SK-N-SH (cell line): ENCODE results near the gene CNP. TPM values are rescaled to one million over a fixed set of nuclear protein-coding genes. Genes with fewer than 3 reads are reported as not detected.

ENCODE experiments used
- CTCF ChIA-PET: fragments of 300-600, 350-600 bp; formaldehyde crosslinking; extraction: SDS; loops from one replicate; lab custom pipeline; 2021; lab: Yijun Ruan, JAX
- POLR2A ChIA-PET: fragments of 350-600 bp; sonication (Branson Sonifier 250); formaldehyde crosslinking; extraction: SDS; loops from one replicate; lab custom pipeline; 2020; ENCODE audit warnings: antibody characterized with exemption, inconsistent platforms; lab: Yijun Ruan, JAX
- DNase-seq: peaks from one replicate; pipeline ENCODE4 v3.0.0; 2012
- H2AFZ ChIP-seq: fragments of 200-600 bp; sonication (generic); 2 replicates; pipeline ENCODE4 v1.8.1; 2016; ENCODE audit warnings: antibody characterized with exemption, mild to moderate bottlenecking, low read depth
- H3F3A ChIP-seq: fragments of 200-600 bp; sonication (generic); replicated peaks from 2 replicates; pipeline ENCODE3; 2016; ENCODE audit warnings: antibody characterized with exemption, mild to moderate bottlenecking; ENCODE audit not compliant: insufficient read depth
- H3K27ac ChIP-seq, 2 experiments: fragments of 200-500 bp in 1 of 2; fragments of 200-600 bp in 1 of 2; sonication (Bioruptor generic) in 1 of 2; sonication (generic), shearing (Covaris generic) in 1 of 2; 2 replicates each; pipeline versions ENCODE4 v1.5.1 to v1.6.1; 2014 to 2016; ENCODE audit warnings: low read depth in 2 of 2, inconsistent platforms in 1 of 2, low read length in 1 of 2, mild to moderate bottlenecking in 1 of 2, mixed read lengths in 1 of 2
- H3K27me3 ChIP-seq: fragments of 200-600 bp; sonication (generic), shearing (Covaris generic); 2 replicates; pipeline ENCODE4 v1.6.1; 2016; ENCODE audit warnings: mixed run types; ENCODE audit not compliant: insufficient read depth
- H3K36me3 ChIP-seq, 2 experiments: fragments of 200-500 bp in 1 of 2; fragments of 200-600 bp in 1 of 2; sonication (Bioruptor generic) in 1 of 2; sonication (generic) in 1 of 2; replicated peaks in 1 of 2; 2 replicates each; pipeline versions ENCODE3 to v1.5.1; 2014 to 2016; ENCODE audit warnings: low read length in 1 of 2, mild to moderate bottlenecking in 1 of 2; ENCODE audit not compliant: insufficient read depth in 2 of 2, control insufficient read depth in 1 of 2
- H3K4me1 ChIP-seq, 2 experiments: fragments of 200-500 bp in 1 of 2; fragments of 200-600 bp in 1 of 2; sonication (Bioruptor generic) in 1 of 2; sonication (generic), shearing (Covaris generic) in 1 of 2; 2 replicates each; pipeline versions ENCODE4 v1.5.1 to v1.6.1; 2014 to 2016; ENCODE audit warnings: low read depth in 1 of 2, low read length in 1 of 2, mixed run types in 1 of 2; ENCODE audit not compliant: insufficient read depth in 2 of 2, control insufficient read depth in 1 of 2
- H3K4me2 ChIP-seq: fragments of 200-600 bp; sonication (generic), shearing (Covaris generic); 2 replicates; pipeline ENCODE4 v1.6.1; 2017; ENCODE audit warnings: mixed run types
- H3K4me3 ChIP-seq, 2 experiments: fragments of 200-500 bp in 1 of 2; fragments of 200-600 bp in 1 of 2; sonication (Bioruptor generic) in 1 of 2; sonication (generic), shearing (Covaris generic) in 1 of 2; 2 replicates each; pipeline versions ENCODE4 v1.5.1 to v1.8.1; 2014 to 2016; ENCODE audit warnings: low read depth in 2 of 2, inconsistent platforms in 1 of 2, low read length in 1 of 2, mild to moderate bottlenecking in 1 of 2, mixed read lengths in 1 of 2, moderate library complexity in 1 of 2
- H3K79me2 ChIP-seq: fragments of 200-600 bp; sonication (generic); 2 replicates; pipeline ENCODE4 v1.8.1; 2017; ENCODE audit warnings: mild to moderate bottlenecking; ENCODE audit not compliant: insufficient read depth
- H3K9ac ChIP-seq: fragments of 200-600 bp; sonication (generic); 2 replicates; pipeline ENCODE4 v1.6.1; 2017; ENCODE audit warnings: mixed run types
- H3K9me2 ChIP-seq: fragments of 200-600 bp; sonication (generic); 2 replicates; pipeline ENCODE4 v1.6.1; 2017; ENCODE audit warnings: mixed run types
- H3K9me3 ChIP-seq: fragments of 200-600 bp; sonication (generic); 2 replicates; pipeline ENCODE4 v1.6.1; 2017; ENCODE audit warnings: mixed run types, mild to moderate bottlenecking, moderate library complexity
- H4K20me1 ChIP-seq: fragments of 200-600 bp; sonication (generic); 2 replicates; pipeline ENCODE4 v1.6.1; 2017; ENCODE audit warnings: mild to moderate bottlenecking, mixed run types; ENCODE audit not compliant: insufficient read depth
- ELF1 ChIP-seq: IDR thresholded peaks from 2 replicates; pipeline ENCODE4 v1.4.0; 2012
- EP300 ChIP-seq, 2 experiments: IDR thresholded peaks; 2 replicates each; pipeline versions ENCODE4 v1.4.0 to v1.6.1; 2012; ENCODE audit warnings: borderline replicate concordance in 1 of 2, low read depth in 1 of 2, low read length in 1 of 2
- FOSL2 ChIP-seq: IDR thresholded peaks from 2 replicates; pipeline ENCODE4 v1.4.0; 2012; ENCODE audit warnings: low read depth, mild to moderate bottlenecking, moderate library complexity, borderline replicate concordance
- GATA2 ChIP-seq: sonication (generic); formaldehyde crosslinking; IDR thresholded peaks from 2 replicates; pipeline ENCODE4 v1.5.0; 2020; ENCODE audit warnings: mild to moderate bottlenecking, missing genetic modification reagents
- JUND ChIP-seq: IDR thresholded peaks from 2 replicates; pipeline ENCODE4 v1.4.0; 2012
- MEF2A ChIP-seq: IDR thresholded peaks from 2 replicates; pipeline ENCODE4 v1.4.0; 2012; ENCODE audit warnings: low read depth, borderline replicate concordance
- MXI1 ChIP-seq: IDR thresholded peaks from 2 replicates; pipeline ENCODE4 v1.6.1; 2012; ENCODE audit warnings: mild to moderate bottlenecking, low read depth, low read length, improper control_type of control experiment
- POLR2AphosphoS5 ChIP-seq: IDR thresholded peaks from 2 replicates; pipeline ENCODE4 v1.6.1; 2012; ENCODE audit warnings: low read depth, low read length
- RCOR1 ChIP-seq: fragments of 150-350 bp; IDR thresholded peaks from 2 replicates; pipeline ENCODE4 v1.6.1; 2017; ENCODE audit warnings: antibody characterized with exemption, low read length
- RXRA ChIP-seq: IDR thresholded peaks from 2 replicates; pipeline ENCODE4 v1.4.0; 2012; ENCODE audit warnings: low read depth, mild to moderate bottlenecking, borderline replicate concordance
- SMC3 ChIP-seq: IDR thresholded peaks from 2 replicates; pipeline ENCODE4 v1.6.1; 2012; ENCODE audit warnings: low read depth, low read length, improper control_type of control experiment
- YY1 ChIP-seq: IDR thresholded peaks from 2 replicates; pipeline ENCODE4 v1.4.0; 2012; ENCODE audit warnings: low read depth, mild to moderate bottlenecking
- WGBS: methylation state at CpG from one replicate; pipeline ENCODE4 v1.1.6; 2017; ENCODE audit warnings: low lambda C conversion rate; 5-methylcytosine and 5-hydroxymethylcytosine counted together
- polyA plus RNA-seq, 3 experiments: library from polyadenylated mRNA; depleted of rRNA; stranded (reverse); fragments of >200 nt; gene quantifications; 2 replicates each; pipeline ENCODE4 v1.2.3, GENCODE V29; 2012
- TF ChIP-seq, protein P1 (sequence below): IDR thresholded peaks from 2 replicates; pipeline ENCODE4 v1.4.0; 2012; ENCODE audit warnings: low read depth, borderline replicate concordance
- TF ChIP-seq, protein P2 (sequence below): fragments of 200-600 bp; sonication (generic); IDR thresholded peaks from 2 replicates; pipeline ENCODE4 v1.6.1; 2017; ENCODE audit warnings: antibody characterized with exemption, mild to moderate bottlenecking, moderate library complexity
- TF ChIP-seq, protein P3 (sequence below): IDR thresholded peaks from 2 replicates; pipeline ENCODE4; 2012
- TF ChIP-seq, protein P4 (sequence below): IDR thresholded peaks from 2 replicates; pipeline ENCODE4 v1.4.0; 2012; ENCODE audit warnings: low read depth, borderline replicate concordance
- TF ChIP-seq, protein P5 (sequence below): IDR thresholded peaks from 2 replicates; pipeline ENCODE4 v1.4.0; 2012; ENCODE audit warnings: low read depth
- TF ChIP-seq, protein P6 (sequence below): IDR thresholded peaks from 2 replicates; pipeline ENCODE4 v1.6.1; 2012; ENCODE audit warnings: mild to moderate bottlenecking, low read depth, low read length, moderate library complexity
- TF ChIP-seq, protein P7 (sequence below): fragments of 150-350 bp; IDR thresholded peaks from 2 replicates; pipeline ENCODE4 v1.6.1; 2017; ENCODE audit warnings: antibody characterized with exemption, low read length, low read depth, borderline replicate concordance

CNP gene
- polyA plus RNA-seq, 1 of the 3 experiments (the other 2 are of a cell fraction): 54.8 TPM

DNA sequence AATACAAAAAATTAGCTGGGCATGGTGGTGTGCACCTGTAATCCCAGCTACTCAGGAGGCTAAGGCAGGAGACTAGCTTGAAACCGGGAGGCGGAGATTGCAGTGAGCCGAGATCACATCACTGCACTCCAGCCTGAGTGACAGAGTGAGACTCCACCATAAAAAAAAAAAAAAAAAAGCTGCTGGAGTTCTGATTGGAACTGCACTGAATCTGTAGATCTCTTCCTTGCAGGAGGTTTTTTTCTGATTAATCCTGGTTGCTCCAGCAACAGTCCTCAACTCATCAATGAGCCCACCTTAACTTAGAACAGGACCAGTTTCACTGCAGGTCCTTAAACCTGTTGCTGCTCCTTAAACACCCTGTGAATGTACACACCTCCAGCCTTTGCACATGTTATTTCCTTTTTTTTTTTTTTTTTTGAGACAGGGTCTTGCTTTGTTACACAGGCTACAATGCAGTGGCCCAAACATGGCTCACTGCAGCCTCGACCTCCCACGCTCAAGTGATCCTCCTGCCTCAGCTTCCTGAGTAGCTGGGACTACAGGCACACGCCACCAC is 37.8 kb upstream of the CNP start:
- POLR2A ChIA-PET: no interaction called here

More for the DNA sequence above, 37.8 kb upstream of the CNP start:
- no peak overlapping the region for H3K4me3 ChIP-seq
- no peak for TF ChIP-seq YY1
- TF ChIP-seq RCOR1: no peak
- TF ChIP-seq RXRA: no peak
- no peak for TF ChIP-seq JUND
- no peak for TF ChIP-seq POLR2AphosphoS5
- TF ChIP-seq, protein P1, sequence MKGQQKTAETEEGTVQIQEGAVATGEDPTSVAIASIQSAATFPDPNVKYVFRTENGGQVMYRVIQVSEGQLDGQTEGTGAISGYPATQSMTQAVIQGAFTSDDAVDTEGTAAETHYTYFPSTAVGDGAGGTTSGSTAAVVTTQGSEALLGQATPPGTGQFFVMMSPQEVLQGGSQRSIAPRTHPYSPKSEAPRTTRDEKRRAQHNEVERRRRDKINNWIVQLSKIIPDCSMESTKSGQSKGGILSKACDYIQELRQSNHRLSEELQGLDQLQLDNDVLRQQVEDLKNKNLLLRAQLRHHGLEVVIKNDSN: no peak
- no peak for TF ChIP-seq MXI1
- no peak for TF ChIP-seq GATA2
- TF ChIP-seq MEF2A: no peak
- TF ChIP-seq, protein P2, sequence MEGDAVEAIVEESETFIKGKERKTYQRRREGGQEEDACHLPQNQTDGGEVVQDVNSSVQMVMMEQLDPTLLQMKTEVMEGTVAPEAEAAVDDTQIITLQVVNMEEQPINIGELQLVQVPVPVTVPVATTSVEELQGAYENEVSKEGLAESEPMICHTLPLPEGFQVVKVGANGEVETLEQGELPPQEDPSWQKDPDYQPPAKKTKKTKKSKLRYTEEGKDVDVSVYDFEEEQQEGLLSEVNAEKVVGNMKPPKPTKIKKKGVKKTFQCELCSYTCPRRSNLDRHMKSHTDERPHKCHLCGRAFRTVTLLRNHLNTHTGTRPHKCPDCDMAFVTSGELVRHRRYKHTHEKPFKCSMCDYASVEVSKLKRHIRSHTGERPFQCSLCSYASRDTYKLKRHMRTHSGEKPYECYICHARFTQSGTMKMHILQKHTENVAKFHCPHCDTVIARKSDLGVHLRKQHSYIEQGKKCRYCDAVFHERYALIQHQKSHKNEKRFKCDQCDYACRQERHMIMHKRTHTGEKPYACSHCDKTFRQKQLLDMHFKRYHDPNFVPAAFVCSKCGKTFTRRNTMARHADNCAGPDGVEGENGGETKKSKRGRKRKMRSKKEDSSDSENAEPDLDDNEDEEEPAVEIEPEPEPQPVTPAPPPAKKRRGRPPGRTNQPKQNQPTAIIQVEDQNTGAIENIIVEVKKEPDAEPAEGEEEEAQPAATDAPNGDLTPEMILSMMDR: no peak
- TF ChIP-seq, protein P3, sequence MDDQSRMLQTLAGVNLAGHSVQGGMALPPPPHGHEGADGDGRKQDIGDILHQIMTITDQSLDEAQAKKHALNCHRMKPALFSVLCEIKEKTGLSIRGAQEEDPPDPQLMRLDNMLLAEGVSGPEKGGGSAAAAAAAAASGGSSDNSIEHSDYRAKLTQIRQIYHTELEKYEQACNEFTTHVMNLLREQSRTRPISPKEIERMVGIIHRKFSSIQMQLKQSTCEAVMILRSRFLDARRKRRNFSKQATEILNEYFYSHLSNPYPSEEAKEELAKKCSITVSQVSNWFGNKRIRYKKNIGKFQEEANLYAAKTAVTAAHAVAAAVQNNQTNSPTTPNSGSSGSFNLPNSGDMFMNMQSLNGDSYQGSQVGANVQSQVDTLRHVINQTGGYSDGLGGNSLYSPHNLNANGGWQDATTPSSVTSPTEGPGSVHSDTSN: no peak
- TF ChIP-seq, protein P4, sequence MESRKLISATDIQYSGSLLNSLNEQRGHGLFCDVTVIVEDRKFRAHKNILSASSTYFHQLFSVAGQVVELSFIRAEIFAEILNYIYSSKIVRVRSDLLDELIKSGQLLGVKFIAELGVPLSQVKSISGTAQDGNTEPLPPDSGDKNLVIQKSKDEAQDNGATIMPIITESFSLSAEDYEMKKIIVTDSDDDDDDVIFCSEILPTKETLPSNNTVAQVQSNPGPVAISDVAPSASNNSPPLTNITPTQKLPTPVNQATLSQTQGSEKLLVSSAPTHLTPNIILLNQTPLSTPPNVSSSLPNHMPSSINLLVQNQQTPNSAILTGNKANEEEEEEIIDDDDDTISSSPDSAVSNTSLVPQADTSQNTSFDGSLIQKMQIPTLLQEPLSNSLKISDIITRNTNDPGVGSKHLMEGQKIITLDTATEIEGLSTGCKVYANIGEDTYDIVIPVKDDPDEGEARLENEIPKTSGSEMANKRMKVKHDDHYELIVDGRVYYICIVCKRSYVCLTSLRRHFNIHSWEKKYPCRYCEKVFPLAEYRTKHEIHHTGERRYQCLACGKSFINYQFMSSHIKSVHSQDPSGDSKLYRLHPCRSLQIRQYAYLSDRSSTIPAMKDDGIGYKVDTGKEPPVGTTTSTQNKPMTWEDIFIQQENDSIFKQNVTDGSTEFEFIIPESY: no peak
- TF ChIP-seq, protein P5, sequence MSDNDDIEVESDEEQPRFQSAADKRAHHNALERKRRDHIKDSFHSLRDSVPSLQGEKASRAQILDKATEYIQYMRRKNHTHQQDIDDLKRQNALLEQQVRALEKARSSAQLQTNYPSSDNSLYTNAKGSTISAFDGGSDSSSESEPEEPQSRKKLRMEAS: no peak
- TF ChIP-seq, protein P6, sequence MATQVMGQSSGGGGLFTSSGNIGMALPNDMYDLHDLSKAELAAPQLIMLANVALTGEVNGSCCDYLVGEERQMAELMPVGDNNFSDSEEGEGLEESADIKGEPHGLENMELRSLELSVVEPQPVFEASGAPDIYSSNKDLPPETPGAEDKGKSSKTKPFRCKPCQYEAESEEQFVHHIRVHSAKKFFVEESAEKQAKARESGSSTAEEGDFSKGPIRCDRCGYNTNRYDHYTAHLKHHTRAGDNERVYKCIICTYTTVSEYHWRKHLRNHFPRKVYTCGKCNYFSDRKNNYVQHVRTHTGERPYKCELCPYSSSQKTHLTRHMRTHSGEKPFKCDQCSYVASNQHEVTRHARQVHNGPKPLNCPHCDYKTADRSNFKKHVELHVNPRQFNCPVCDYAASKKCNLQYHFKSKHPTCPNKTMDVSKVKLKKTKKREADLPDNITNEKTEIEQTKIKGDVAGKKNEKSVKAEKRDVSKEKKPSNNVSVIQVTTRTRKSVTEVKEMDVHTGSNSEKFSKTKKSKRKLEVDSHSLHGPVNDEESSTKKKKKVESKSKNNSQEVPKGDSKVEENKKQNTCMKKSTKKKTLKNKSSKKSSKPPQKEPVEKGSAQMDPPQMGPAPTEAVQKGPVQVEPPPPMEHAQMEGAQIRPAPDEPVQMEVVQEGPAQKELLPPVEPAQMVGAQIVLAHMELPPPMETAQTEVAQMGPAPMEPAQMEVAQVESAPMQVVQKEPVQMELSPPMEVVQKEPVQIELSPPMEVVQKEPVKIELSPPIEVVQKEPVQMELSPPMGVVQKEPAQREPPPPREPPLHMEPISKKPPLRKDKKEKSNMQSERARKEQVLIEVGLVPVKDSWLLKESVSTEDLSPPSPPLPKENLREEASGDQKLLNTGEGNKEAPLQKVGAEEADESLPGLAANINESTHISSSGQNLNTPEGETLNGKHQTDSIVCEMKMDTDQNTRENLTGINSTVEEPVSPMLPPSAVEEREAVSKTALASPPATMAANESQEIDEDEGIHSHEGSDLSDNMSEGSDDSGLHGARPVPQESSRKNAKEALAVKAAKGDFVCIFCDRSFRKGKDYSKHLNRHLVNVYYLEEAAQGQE: no peak
- TF ChIP-seq SMC3: no peak
- TF ChIP-seq, protein P7, sequence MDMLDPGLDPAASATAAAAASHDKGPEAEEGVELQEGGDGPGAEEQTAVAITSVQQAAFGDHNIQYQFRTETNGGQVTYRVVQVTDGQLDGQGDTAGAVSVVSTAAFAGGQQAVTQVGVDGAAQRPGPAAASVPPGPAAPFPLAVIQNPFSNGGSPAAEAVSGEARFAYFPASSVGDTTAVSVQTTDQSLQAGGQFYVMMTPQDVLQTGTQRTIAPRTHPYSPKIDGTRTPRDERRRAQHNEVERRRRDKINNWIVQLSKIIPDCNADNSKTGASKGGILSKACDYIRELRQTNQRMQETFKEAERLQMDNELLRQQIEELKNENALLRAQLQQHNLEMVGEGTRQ: no peak
- TF ChIP-seq EP300 (IDR thresholded peaks at IDR 0.05; ENCODE audit: borderline replicate concordance in 1 of 2, low read depth in 1 of 2, low read length in 1 of 2): no peak
- no peak for TF ChIP-seq ELF1
- TF ChIP-seq FOSL2: no peak
- peak overlapping the region; percentile 78 for H3K4me2 ChIP-seq
- no peaks in the 10 kb centered on the region for H3K9me2 ChIP-seq
- no peaks in the 10 kb centered on the region for H4K20me1 ChIP-seq
- no peaks in the 10 kb centered on the region for H3K9me3 ChIP-seq
- peak overlapping the region in 1 of 2 experiments; percentile 81; a peak in 1 of 4 replicates for H3K27ac ChIP-seq
- H3K4me1 ChIP-seq: peaks cover 0 to 10% of the 10 kb centered on the region in 2 experiments; a peak in 3 of 4 replicates
- H3K27me3 ChIP-seq: no peaks in the 10 kb centered on the region
- CTCF ChIA-PET: interaction anchor here (0.7 to 1.1 kb wide), 3 partner anchors 35 to 127 kb away, joined by 3 to 4 read pairs (median 3); no protein-coding TSS in a partner anchor
- H2AFZ ChIP-seq: peak overlapping the region; percentile 77; the same call in 1 of the 2 replicates
- H3K36me3 ChIP-seq: no peaks in the 10 kb centered on the region
- H3K79me2 ChIP-seq: peaks cover 4% of the 10 kb centered on the region
- DNase-seq: no peak
- 82% methylated on average over 6 of the region's 6 CpGs for WGBS
- peaks cover 6% of the 10 kb centered on the region for H3F3A ChIP-seq
- H3K9ac ChIP-seq: no peak overlapping the region
